ENCODE measurements around the gene PDXP. TPM values are rescaled to one million over a fixed set of nuclear protein-coding genes. Genes with fewer than 3 reads are reported as not detected.

The PDXP gene
- total RNA-seq, 1 experiment from 2014 or later = 42.7 TPM

DNA sequence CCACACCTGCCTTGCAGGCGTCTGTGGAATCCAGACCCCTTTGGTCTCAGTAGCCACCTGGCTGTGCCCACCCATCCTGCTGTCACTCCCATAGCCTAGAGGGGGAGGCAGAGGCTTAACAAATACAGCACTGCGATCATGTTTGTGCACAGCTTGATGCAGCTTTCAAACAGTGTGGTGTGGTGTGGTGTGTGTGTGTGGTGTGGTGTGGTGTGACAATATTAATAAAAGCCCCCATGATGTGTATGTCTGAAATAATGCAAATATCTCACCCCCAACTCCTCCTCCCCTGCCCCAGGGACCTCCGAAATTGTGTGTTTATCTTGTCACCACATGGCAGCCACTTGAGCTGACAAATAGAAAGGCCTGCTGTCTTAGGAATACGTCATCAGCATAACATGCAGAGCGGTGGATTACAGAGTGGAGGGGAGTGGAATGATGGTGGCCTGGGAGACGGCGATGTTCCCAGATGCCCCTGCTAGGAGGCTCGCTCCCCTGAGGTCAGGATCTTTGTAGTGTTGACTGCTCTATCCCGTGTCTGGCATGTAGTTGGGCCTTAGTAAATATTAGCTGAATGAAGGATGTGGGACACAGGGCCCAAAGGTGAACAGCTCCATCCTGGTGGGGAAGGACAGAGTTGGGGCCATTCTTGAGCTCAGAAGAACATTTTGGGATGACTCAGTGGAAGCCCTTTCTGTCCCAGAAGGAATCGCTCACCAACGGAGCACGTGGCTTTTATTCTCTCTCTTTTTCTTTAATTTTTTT, 2.8 kb downstream of the PDXP start:
- Histone ChIP-seq H2AFZ (ENCODE audit: low read depth, low read length, poor library complexity, severe bottlenecking) (no peak overlapping the region), H3K27ac (ENCODE audit: low read depth, low read length) (no peak overlapping the region), H3K79me2 (ENCODE audit: insufficient read depth, low read length) (peaks cover 55% of the 10 kb centered on the region), H3K9me2 (ENCODE audit: insufficient read depth) (no peaks in the 10 kb centered on the region), H3K9me3 (ENCODE audit: control insufficient read depth in 1 of 2, insufficient read depth in 1 of 2, low read depth in 1 of 2, low read length in 2 of 2) (no peaks in the 10 kb centered on the region), H3K36me3 (ENCODE audit: control insufficient read depth in 1 of 2, insufficient read depth in 2 of 2, low read length in 2 of 2) (peaks cover 8 to 22% of the 10 kb centered on the region in 2 experiments; a peak in 1 of 4 replicates), H3K4me2 (ENCODE audit: low read length) (no peak overlapping the region), H3K27me3 (ENCODE audit: insufficient read depth, low read length) (no peaks in the 10 kb centered on the region), H3K9ac (ENCODE audit: low read length) (no peak overlapping the region), H3K4me3 (replicated peaks in 1 of 2; ENCODE audit: low read depth in 1 of 2, low read length in 2 of 2) (no peak overlapping the region), H4K20me1 (ENCODE audit: insufficient read depth) (no peaks in the 10 kb centered on the region), H3K4me1 (ENCODE audit: control insufficient read depth in 1 of 2, insufficient read depth in 2 of 2, low read length in 2 of 2) (peaks cover 11 to 34% of the 10 kb centered on the region in 2 experiments; a peak in 3 of 4 replicates)
- intact Hi-C loops (cut with micrococcal nuclease) = no loop called here
- no peak for DNase-seq (ENCODE audit: low read depth, low spot score)
- ChIA-PET RAD21 (ENCODE audit: low non-redundant PET in 1 of 2, low total read pairs in 2 of 2, uncharacterized antibody in 2 of 2, unreplicated experiment in 2 of 2) (interaction anchor here in 1 of 2 experiments (0.5 kb wide), 1 partner anchor 22 kb away, joined by 5 read pairs; no protein-coding TSS in a partner anchor), POLR2A (interaction anchor here (1.0 to 4.5 kb wide), 2 partner anchors 10 to 14 kb away, joined by 3 to 23 read pairs; partner anchors contain the start of gene LGALS1), CTCF (interaction anchor here (0.7 to 2.2 kb wide), 4 partner anchors 10 to 130 kb away, joined by 3 to 11 read pairs (median 4); no protein-coding TSS in a partner anchor)
- no TSS peak for BruUV-seq (replicated peaks)
- no peak for TF ChIP-seq EZH2phosphoT487 (IDR thresholded peaks at IDR 0.05; ENCODE audit: borderline replicate concordance)
- TF ChIP-seq, protein P1, sequence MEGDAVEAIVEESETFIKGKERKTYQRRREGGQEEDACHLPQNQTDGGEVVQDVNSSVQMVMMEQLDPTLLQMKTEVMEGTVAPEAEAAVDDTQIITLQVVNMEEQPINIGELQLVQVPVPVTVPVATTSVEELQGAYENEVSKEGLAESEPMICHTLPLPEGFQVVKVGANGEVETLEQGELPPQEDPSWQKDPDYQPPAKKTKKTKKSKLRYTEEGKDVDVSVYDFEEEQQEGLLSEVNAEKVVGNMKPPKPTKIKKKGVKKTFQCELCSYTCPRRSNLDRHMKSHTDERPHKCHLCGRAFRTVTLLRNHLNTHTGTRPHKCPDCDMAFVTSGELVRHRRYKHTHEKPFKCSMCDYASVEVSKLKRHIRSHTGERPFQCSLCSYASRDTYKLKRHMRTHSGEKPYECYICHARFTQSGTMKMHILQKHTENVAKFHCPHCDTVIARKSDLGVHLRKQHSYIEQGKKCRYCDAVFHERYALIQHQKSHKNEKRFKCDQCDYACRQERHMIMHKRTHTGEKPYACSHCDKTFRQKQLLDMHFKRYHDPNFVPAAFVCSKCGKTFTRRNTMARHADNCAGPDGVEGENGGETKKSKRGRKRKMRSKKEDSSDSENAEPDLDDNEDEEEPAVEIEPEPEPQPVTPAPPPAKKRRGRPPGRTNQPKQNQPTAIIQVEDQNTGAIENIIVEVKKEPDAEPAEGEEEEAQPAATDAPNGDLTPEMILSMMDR (IDR thresholded peaks at IDR 0.05 in 2 of 3, conservative IDR thresholded peaks at IDR 0.05 in 1 of 3; ENCODE audit: borderline replicate concordance in 1 of 3, insufficient read depth in 1 of 3, low read depth in 2 of 3, low read length in 2 of 3) = peak in 2 of 3 experiments; percentile 19 to 36; a peak in 3 of 6 replicates
- ATAC-seq = no peak

DNA sequence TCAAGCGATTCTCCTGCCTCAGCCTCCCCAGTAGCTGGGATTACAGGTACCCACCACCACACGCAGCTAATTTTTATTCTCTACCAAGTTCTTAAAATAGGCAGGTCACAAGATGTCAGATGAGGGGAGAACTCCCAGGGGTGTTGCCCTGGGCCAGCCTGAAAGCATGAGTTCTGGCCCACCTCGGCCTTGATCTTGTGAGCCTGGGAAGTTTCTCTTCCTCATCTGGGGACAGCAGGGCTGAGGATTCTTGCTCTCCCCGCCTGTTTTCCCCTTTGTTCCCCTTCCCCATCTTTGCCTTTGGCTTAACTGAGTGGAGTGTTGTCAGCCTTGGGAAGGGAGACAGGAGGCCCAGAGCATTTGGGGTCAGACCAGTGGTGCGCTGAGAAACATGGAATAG, 3.5 kb downstream of the PDXP start:
- RAD21 ChIA-PET (ENCODE audit: low non-redundant PET in 1 of 2, low total read pairs in 2 of 2, uncharacterized antibody in 2 of 2, unreplicated experiment in 2 of 2) = interaction anchor here in 1 of 2 experiments (0.5 kb wide), 1 partner anchor 21 kb away, joined by 5 read pairs; no protein-coding TSS in a partner anchor
- CTCF ChIA-PET = interaction anchor here (0.7 to 2.2 kb wide), 4 partner anchors 9 to 130 kb away, joined by 3 to 11 read pairs (median 4); no protein-coding TSS in a partner anchor
- Histone ChIP-seq H3K9me3 (ENCODE audit: control insufficient read depth in 1 of 2, insufficient read depth in 1 of 2, low read depth in 1 of 2, low read length in 2 of 2) (no peaks in the 10 kb centered on the region), H3K27ac (ENCODE audit: low read depth, low read length) (no peak overlapping the region), H3K9me2 (ENCODE audit: insufficient read depth) (no peaks in the 10 kb centered on the region), H4K20me1 (ENCODE audit: insufficient read depth) (no peaks in the 10 kb centered on the region), H3K79me2 (ENCODE audit: insufficient read depth, low read length) (peaks cover 55% of the 10 kb centered on the region), H2AFZ (ENCODE audit: low read depth, low read length, poor library complexity, severe bottlenecking) (no peak overlapping the region), H3K4me3 (replicated peaks in 1 of 2; ENCODE audit: low read depth in 1 of 2, low read length in 2 of 2) (no peak overlapping the region), H3K9ac (ENCODE audit: low read length) (no peak overlapping the region), H3K27me3 (ENCODE audit: insufficient read depth, low read length) (no peaks in the 10 kb centered on the region), H3K4me2 (ENCODE audit: low read length) (no peak overlapping the region), H3K36me3 (ENCODE audit: control insufficient read depth in 1 of 2, insufficient read depth in 2 of 2, low read length in 2 of 2) (peaks cover 8 to 25% of the 10 kb centered on the region in 2 experiments; a peak in 1 of 4 replicates), H3K4me1 (ENCODE audit: control insufficient read depth in 1 of 2, insufficient read depth in 2 of 2, low read length in 2 of 2) (peaks cover 11 to 40% of the 10 kb centered on the region in 2 experiments; a peak in 3 of 4 replicates)
- no peak for ATAC-seq
- intact Hi-C loops (cut with micrococcal nuclease) = no loop called here
- no peak for DNase-seq (ENCODE audit: low read depth, low spot score)
- POLR2A ChIA-PET = interaction anchor here (1.0 to 4.5 kb wide), 2 partner anchors 10 to 14 kb away, joined by 3 to 23 read pairs; partner anchors contain the start of gene LGALS1
- no TSS peak for BruUV-seq (replicated peaks)
- TF ChIP-seq CBX3 (IDR thresholded peaks at IDR 0.05; ENCODE audit: low read depth) = no peak
- no peak for TF ChIP-seq EZH2phosphoT487 (IDR thresholded peaks at IDR 0.05; ENCODE audit: borderline replicate concordance)
- TF ChIP-seq, protein P2, sequence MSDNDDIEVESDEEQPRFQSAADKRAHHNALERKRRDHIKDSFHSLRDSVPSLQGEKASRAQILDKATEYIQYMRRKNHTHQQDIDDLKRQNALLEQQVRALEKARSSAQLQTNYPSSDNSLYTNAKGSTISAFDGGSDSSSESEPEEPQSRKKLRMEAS (IDR thresholded peaks at IDR 0.05) = no peak
- TF ChIP-seq, protein P3, sequence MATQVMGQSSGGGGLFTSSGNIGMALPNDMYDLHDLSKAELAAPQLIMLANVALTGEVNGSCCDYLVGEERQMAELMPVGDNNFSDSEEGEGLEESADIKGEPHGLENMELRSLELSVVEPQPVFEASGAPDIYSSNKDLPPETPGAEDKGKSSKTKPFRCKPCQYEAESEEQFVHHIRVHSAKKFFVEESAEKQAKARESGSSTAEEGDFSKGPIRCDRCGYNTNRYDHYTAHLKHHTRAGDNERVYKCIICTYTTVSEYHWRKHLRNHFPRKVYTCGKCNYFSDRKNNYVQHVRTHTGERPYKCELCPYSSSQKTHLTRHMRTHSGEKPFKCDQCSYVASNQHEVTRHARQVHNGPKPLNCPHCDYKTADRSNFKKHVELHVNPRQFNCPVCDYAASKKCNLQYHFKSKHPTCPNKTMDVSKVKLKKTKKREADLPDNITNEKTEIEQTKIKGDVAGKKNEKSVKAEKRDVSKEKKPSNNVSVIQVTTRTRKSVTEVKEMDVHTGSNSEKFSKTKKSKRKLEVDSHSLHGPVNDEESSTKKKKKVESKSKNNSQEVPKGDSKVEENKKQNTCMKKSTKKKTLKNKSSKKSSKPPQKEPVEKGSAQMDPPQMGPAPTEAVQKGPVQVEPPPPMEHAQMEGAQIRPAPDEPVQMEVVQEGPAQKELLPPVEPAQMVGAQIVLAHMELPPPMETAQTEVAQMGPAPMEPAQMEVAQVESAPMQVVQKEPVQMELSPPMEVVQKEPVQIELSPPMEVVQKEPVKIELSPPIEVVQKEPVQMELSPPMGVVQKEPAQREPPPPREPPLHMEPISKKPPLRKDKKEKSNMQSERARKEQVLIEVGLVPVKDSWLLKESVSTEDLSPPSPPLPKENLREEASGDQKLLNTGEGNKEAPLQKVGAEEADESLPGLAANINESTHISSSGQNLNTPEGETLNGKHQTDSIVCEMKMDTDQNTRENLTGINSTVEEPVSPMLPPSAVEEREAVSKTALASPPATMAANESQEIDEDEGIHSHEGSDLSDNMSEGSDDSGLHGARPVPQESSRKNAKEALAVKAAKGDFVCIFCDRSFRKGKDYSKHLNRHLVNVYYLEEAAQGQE (IDR thresholded peaks at IDR 0.05; ENCODE audit: low read depth) = no peak
- no peak for TF ChIP-seq SRF (IDR thresholded peaks at IDR 0.05; ENCODE audit: low read depth)
- TF ChIP-seq POLR2A (IDR thresholded peaks at IDR 0.05; ENCODE audit: borderline replicate concordance, extremely low read depth, insufficient read depth, insufficient read length) = no peak
- TF ChIP-seq ZFX (IDR thresholded peaks at IDR 0.05) = no peak
- TF ChIP-seq, protein P1 (IDR thresholded peaks at IDR 0.05 in 2 of 3, conservative IDR thresholded peaks at IDR 0.05 in 1 of 3; ENCODE audit: borderline replicate concordance in 1 of 3, insufficient read depth in 1 of 3, low read depth in 2 of 3, low read length in 2 of 3) = no peak

Data from HCT116 (cell line).